ENCODE data around the gene EMILIN3. TPM values are rescaled to one million over a fixed set of nuclear protein-coding genes. Genes with fewer than 3 reads are reported as not detected.

EMILIN3 gene
- total RNA-seq, 4 donors from 2014 or later: 0.40 to 1.5 (median 0.90) TPM

GRCh38 chr20:41358230-41358629 lies 8.4 kb downstream of the EMILIN3 start:
- no peaks in the 10 kb centered on the region for H3K27me3 ChIP-seq
- WGBS, 2 donors (ENCODE audit: low coverage in 1 of 2): 93% methylated on average over 9 of the region's 9 CpGs; no CpG with 5 or more reads in 1 of the 2 donors
- no peaks in the 10 kb centered on the region for H3K4me1 ChIP-seq
- intact Hi-C loops (cut with DNase I; ENCODE audit: low total_unique reads): no loop called here
- DNase-seq: no peak
- no peak overlapping the region for H3K27ac ChIP-seq
- in situ Hi-C loops (cut with MboI; ENCODE audit: low pct_ligation_motif_present in 1 of 4, low pct_unique_long_range_greater_than_20kb in 1 of 4, low sequenced_read_pairs in 3 of 4): no loop called here
- peaks cover 0 to 7% (median 0%) of the 10 kb centered on the region in 4 donors for H3K36me3 ChIP-seq
- H3K9me3 ChIP-seq: no peaks in the 10 kb centered on the region
- TF ChIP-seq POLR2AphosphoS5 (IDR thresholded peaks at IDR 0.05): no peak
- no peak for TF ChIP-seq POLR2A (IDR thresholded peaks at IDR 0.05)
- TF ChIP-seq CTCF (IDR thresholded peaks at IDR 0.05): no peak
- TF ChIP-seq EP300 (IDR thresholded peaks at IDR 0.05; ENCODE audit: low read depth): no peak
- no peak overlapping the region for H3K4me3 ChIP-seq

DNA sequence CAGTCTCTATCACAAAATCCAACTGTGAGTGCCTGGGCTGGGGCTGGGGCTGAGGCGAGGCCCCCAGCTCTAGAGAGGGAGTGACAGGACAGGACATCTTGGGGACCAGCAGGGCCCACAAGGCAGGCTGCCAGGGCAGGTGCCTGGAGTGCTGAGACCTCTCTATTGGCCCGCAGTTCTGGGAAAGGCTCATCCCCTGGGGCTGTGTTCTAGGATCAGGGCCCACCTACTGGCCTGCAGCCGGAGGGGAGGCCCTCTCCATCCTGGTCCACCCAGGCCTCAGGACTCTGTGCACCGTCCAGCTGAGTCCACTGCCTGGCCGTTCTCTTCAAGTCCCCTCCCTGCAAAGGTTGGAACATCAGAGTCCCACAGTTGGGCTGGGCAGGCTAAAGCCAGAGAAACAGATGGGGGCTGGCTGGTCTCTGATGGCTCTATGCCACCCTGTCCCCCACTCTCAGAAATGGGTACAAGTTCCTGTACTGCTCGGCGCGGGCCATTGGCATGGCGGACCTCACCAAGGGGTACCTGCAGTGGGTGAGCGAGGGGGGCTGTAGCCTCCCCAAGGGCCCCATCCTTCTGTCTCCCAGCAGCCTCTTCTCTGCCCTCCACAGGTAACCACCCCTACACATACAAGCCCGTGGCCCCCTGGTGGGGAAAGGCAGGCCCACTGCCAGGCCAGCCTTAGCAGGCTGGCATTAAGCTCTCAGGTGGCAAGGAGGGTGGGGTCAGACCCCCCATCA lies 9.0 kb downstream of the EMILIN3 start:
- Histone ChIP-seq H3K9me3 (no peaks in the 10 kb centered on the region), H3K4me1 (no peaks in the 10 kb centered on the region), H3K4me3 (no peak overlapping the region), H3K36me3 (peaks cover 0 to 7% (median 0%) of the 10 kb centered on the region in 4 donors), H3K27ac (no peak overlapping the region), H3K27me3 (no peaks in the 10 kb centered on the region)
- DNase-seq: no peak
- no peak for TF ChIP-seq POLR2AphosphoS5 (IDR thresholded peaks at IDR 0.05)
- no peak for TF ChIP-seq EP300 (IDR thresholded peaks at IDR 0.05; ENCODE audit: low read depth)
- TF ChIP-seq CTCF (IDR thresholded peaks at IDR 0.05): no peak
- no peak for TF ChIP-seq POLR2A (IDR thresholded peaks at IDR 0.05)
- in situ Hi-C loops (cut with MboI; ENCODE audit: low pct_ligation_motif_present in 1 of 4, low pct_unique_long_range_greater_than_20kb in 1 of 4, low sequenced_read_pairs in 3 of 4) (no loop called here), intact Hi-C loops (cut with DNase I; ENCODE audit: low total_unique reads) (no loop called here)
- WGBS, 2 donors (ENCODE audit: low coverage in 1 of 2): 75 to 90% methylated on average over 4 to 11 of the region's 11 CpGs

GRCh38 chr20:41356951-41357350 lies 9.7 kb downstream of the EMILIN3 start:
- H3K9me3 ChIP-seq: no peaks in the 10 kb centered on the region
- TF ChIP-seq POLR2A (IDR thresholded peaks at IDR 0.05): no peak
- no peak for TF ChIP-seq CTCF (IDR thresholded peaks at IDR 0.05)
- H3K27me3 ChIP-seq: no peaks in the 10 kb centered on the region
- no peak overlapping the region for H3K27ac ChIP-seq
- H3K4me3 ChIP-seq: no peak overlapping the region
- H3K36me3 ChIP-seq: peaks cover 0 to 7% (median 2%) of the 10 kb centered on the region in 4 donors
- in situ Hi-C loops (cut with MboI; ENCODE audit: low pct_ligation_motif_present in 1 of 4, low pct_unique_long_range_greater_than_20kb in 1 of 4, low sequenced_read_pairs in 3 of 4) (no loop called here), intact Hi-C loops (cut with DNase I; ENCODE audit: low total_unique reads) (no loop called here)
- H3K4me1 ChIP-seq: no peaks in the 10 kb centered on the region
- WGBS, 2 donors (ENCODE audit: low coverage in 1 of 2): 87 to 100% methylated on average over 4 to 13 of the region's 13 CpGs
- DNase-seq: no peak

DNA sequence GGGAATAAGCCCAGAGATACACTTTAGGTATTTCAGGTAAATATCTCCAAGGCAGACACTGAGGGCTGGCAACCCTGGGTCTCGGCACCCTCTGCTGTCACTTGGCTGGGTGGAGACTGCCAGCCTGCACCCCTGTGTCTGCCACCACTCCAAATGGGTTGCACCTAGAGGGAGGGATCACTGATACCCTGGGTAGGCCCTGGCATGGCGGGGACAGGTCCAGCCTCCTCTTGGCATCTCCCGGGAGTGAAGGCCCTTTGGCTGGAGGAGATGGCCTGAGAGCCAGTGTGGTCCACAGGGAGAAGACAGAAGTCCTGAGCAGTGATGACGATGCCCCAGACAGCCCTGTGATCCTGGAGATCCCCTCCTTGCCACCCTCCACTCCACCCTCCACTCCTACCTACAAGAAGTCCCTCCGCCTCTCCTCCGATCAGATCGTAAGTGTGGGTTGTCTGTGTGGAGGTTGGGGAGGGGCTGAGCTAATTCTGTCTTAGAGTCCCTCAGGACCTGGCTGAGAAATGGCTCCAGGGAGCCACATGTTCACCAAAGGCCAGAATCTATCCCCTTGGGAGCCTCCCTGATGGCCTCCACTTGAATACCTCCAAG lies 10.9 kb downstream of the EMILIN3 start:
- intact Hi-C loops (cut with DNase I; ENCODE audit: low total_unique reads) (no loop called here), in situ Hi-C loops (cut with MboI; ENCODE audit: low pct_ligation_motif_present in 1 of 4, low pct_unique_long_range_greater_than_20kb in 1 of 4, low sequenced_read_pairs in 3 of 4) (no loop called here)
- WGBS, 2 donors (ENCODE audit: low coverage in 1 of 2): 95% methylated on average over 7 of the region's 7 CpGs; no CpG with 5 or more reads in 1 of the 2 donors
- Histone ChIP-seq H3K27me3 (no peaks in the 10 kb centered on the region), H3K36me3 (peaks cover 0 to 7% (median 2%) of the 10 kb centered on the region in 4 donors), H3K4me3 (no peak overlapping the region), H3K4me1 (no peaks in the 10 kb centered on the region), H3K27ac (no peak overlapping the region), H3K9me3 (no peaks in the 10 kb centered on the region)
- DNase-seq: no peak
- TF ChIP-seq POLR2AphosphoS5 (IDR thresholded peaks at IDR 0.05) (no peak), CTCF (IDR thresholded peaks at IDR 0.05) (no peak), EP300 (IDR thresholded peaks at IDR 0.05; ENCODE audit: low read depth) (no peak), POLR2A (IDR thresholded peaks at IDR 0.05) (no peak)

All from transverse colon (tissue), 4 donors.